ENCODE results near the gene HTRA3. TPM values are rescaled to one million over a fixed set of nuclear protein-coding genes. Genes with fewer than 3 reads are reported as not detected.

The HTRA3 gene
- total RNA-seq, 4 donors from 2014 or later, result 22.8 to 65.3 (median 29.5) TPM

DNA sequence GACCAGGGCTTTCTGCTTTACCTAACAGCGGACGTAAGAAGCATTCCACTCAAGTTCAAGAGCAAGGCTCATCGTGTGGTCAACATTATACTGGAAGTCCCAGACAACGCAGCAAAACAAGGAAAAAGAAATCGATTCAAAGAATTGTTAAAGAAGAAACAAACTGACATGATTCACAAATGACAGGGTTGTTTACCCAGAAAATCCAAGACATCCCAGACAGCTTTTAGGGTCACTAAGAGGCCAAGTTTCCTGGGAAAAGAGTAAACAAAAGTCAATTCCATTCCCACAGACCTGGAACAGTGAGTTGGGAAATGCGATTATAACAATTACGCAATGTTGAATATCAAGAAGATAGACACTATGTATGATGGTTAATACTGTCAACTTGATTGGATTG is 21.5 kb upstream of the HTRA3 start:
- Histone ChIP-seq H3K27ac (no peak overlapping the region), H3K4me3 (no peak overlapping the region), H3K36me3 (no peaks in the 10 kb centered on the region), H3K27me3 (no peaks in the 10 kb centered on the region), H3K4me1 (no peaks in the 10 kb centered on the region), H3K9me3 (no peaks in the 10 kb centered on the region)
- TF ChIP-seq POLR2A (IDR thresholded peaks at IDR 0.05), result no peak
- TF ChIP-seq, protein P1, sequence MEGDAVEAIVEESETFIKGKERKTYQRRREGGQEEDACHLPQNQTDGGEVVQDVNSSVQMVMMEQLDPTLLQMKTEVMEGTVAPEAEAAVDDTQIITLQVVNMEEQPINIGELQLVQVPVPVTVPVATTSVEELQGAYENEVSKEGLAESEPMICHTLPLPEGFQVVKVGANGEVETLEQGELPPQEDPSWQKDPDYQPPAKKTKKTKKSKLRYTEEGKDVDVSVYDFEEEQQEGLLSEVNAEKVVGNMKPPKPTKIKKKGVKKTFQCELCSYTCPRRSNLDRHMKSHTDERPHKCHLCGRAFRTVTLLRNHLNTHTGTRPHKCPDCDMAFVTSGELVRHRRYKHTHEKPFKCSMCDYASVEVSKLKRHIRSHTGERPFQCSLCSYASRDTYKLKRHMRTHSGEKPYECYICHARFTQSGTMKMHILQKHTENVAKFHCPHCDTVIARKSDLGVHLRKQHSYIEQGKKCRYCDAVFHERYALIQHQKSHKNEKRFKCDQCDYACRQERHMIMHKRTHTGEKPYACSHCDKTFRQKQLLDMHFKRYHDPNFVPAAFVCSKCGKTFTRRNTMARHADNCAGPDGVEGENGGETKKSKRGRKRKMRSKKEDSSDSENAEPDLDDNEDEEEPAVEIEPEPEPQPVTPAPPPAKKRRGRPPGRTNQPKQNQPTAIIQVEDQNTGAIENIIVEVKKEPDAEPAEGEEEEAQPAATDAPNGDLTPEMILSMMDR (IDR thresholded peaks at IDR 0.05), result no peak
- DNase-seq, result no peak
- intact Hi-C loops (cut with DNase I; ENCODE audit: low total_unique reads), result no loop called here

DNA sequence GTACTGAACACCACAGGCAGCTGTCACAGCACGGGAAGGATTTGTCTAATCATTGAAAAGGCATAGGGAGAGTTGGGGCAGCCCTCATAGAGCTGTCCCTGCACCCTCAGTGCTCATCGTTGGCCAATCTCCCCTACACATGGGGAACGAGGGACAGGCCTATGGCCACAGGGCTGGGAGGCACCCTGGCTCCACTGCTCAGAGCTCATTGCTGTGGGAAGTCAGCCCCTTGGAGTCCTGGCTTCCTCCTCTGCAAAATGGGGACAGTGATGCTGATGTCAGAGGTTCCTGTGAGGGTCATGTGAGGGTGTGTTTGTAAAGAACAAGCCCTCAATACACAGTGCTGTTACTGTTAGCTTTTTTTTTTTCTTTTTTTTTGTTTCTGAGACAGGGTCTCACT is 19.3 kb upstream of the HTRA3 start:
- no peak for DNase-seq
- H3K36me3 ChIP-seq, result no peaks in the 10 kb centered on the region
- H3K4me1 ChIP-seq, result no peaks in the 10 kb centered on the region
- H3K27ac ChIP-seq, result no peak overlapping the region
- TF ChIP-seq POLR2A (IDR thresholded peaks at IDR 0.05), result no peak
- TF ChIP-seq, protein P1 (IDR thresholded peaks at IDR 0.05), result no peak
- no peaks in the 10 kb centered on the region for H3K9me3 ChIP-seq
- intact Hi-C loops (cut with DNase I; ENCODE audit: low total_unique reads), result no loop called here
- H3K4me3 ChIP-seq, result no peak overlapping the region
- H3K27me3 ChIP-seq, result no peaks in the 10 kb centered on the region

GRCh38 chr4:8250637-8251036 is 18.9 kb upstream of the HTRA3 start:
- Histone ChIP-seq H3K4me3 (no peak overlapping the region), H3K36me3 (no peaks in the 10 kb centered on the region), H3K4me1 (no peaks in the 10 kb centered on the region), H3K27ac (no peak overlapping the region), H3K9me3 (no peaks in the 10 kb centered on the region), H3K27me3 (no peaks in the 10 kb centered on the region)
- intact Hi-C loops (cut with DNase I; ENCODE audit: low total_unique reads), result no loop called here
- no peak for DNase-seq
- TF ChIP-seq, protein P1 (IDR thresholded peaks at IDR 0.05), result no peak
- no peak for TF ChIP-seq POLR2A (IDR thresholded peaks at IDR 0.05)

DNA sequence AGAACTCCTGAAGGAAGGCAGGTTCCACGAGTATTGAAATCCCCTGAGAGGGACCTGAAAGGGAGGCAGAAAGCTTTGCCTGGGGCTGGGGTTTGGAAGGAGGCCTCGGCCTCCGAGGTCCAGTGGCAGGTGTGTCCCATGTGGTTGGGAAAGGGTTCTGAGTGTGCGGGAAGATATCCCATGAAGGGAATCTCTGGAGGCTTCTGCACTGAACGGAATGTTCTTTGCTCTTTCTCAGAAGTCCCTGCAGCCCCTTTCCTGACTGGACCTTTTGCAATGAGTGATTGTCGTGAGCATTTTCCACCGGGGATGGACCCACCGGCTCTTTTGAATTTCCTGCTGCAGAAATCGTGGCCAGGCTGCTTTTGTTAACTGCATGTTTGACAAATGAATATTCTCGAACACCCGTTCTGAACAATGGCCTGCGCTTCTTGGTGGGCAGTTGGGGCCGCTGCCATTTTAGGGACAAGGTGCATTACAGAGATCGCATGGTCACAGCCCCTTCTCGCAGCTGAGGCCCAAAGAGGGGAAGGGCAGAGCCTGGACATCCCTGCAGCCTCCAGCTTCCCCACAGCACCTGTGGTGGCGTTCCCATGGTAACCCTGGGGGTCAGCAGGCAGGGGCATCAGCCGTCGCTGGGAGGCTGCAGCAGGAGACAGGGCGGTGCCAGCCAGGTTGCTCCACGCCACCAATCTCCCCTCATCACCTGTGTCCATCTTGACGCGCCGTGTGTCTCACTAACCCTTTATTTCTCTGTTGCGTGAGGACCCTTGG is 18.3 kb upstream of the HTRA3 start:
- no peak for DNase-seq
- H3K36me3 ChIP-seq, result no peaks in the 10 kb centered on the region
- no peaks in the 10 kb centered on the region for H3K27me3 ChIP-seq
- intact Hi-C loops (cut with DNase I; ENCODE audit: low total_unique reads), result no loop called here
- no peak overlapping the region for H3K4me3 ChIP-seq
- TF ChIP-seq, protein P1 (IDR thresholded peaks at IDR 0.05), result no peak
- no peak for TF ChIP-seq POLR2A (IDR thresholded peaks at IDR 0.05)
- no peaks in the 10 kb centered on the region for H3K9me3 ChIP-seq
- no peaks in the 10 kb centered on the region for H3K4me1 ChIP-seq
- H3K27ac ChIP-seq, result no peak overlapping the region

DNA sequence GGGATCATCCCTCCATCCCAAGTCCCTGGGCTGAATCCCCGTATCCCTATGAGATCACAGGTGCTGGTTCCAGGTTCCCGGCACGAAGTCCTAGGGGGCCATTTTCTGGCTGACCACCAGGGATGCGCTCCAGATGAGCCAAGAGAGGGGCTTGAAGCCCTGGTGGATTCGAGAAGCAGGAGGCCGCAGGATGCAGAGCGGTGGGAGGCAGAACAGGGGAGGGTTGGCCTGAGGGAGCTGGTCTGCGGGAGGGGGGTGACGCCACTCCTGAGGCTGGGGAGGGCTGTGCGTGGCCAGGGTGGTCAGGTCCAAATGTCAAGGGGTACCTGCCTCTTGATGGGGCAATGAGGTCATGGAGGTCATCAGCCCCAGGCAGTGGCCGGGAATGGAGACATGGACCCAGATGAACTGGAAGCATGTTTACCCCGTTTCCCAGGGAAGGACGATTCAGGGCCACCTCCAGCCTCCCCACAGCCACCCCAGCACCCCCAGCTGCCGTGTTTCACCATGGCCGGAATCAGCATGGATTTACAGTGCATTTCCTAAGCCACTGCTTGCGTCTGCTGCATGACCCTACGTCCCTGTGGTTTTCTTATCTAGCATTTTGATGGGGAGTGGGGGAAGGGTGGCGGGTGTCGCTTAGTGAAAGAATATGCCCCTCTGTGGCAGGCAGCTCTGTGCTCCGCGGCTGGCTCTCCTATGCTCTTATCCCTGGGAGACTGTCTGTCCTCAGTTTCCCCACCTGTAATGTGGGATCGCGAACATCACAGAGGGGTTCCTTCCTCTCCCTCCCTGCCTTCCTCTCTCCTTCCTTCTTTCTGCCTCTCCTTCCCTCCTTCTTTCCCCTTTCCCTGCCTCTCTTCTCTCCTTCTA is 17.0 kb upstream of the HTRA3 start:
- intact Hi-C loops (cut with DNase I; ENCODE audit: low total_unique reads), result no loop called here

More for the DNA sequence above, 17.0 kb upstream of the HTRA3 start:
- no peak for DNase-seq
- no peaks in the 10 kb centered on the region for H3K36me3 ChIP-seq
- no peaks in the 10 kb centered on the region for H3K27me3 ChIP-seq
- no peak overlapping the region for H3K27ac ChIP-seq
- H3K9me3 ChIP-seq, result no peaks in the 10 kb centered on the region
- no peak for TF ChIP-seq POLR2A (IDR thresholded peaks at IDR 0.05)
- TF ChIP-seq, protein P1 (IDR thresholded peaks at IDR 0.05), result no peak
- no peak overlapping the region for H3K4me3 ChIP-seq
- no peaks in the 10 kb centered on the region for H3K4me1 ChIP-seq

Data from uterus (tissue), 4 donors.